Stimulated activated CD8-positive, alpha-beta memory T cell treated with anti-CD3 and anti-CD28 coated beads, Interleukin-4, amount 100 ng/mL, for 48 hours (primary cell): ENCODE data around the gene STXBP5.

ENCODE experiments used
- DNase-seq: peaks from one replicate; pipeline ENCODE4 v3.0.0-alpha.2; 2020

STXBP5 gene

GRCh38 chr6:147389463-147389862 lies 185.2 kb downstream of the STXBP5 start:
- DNase-seq: no peak

DNA sequence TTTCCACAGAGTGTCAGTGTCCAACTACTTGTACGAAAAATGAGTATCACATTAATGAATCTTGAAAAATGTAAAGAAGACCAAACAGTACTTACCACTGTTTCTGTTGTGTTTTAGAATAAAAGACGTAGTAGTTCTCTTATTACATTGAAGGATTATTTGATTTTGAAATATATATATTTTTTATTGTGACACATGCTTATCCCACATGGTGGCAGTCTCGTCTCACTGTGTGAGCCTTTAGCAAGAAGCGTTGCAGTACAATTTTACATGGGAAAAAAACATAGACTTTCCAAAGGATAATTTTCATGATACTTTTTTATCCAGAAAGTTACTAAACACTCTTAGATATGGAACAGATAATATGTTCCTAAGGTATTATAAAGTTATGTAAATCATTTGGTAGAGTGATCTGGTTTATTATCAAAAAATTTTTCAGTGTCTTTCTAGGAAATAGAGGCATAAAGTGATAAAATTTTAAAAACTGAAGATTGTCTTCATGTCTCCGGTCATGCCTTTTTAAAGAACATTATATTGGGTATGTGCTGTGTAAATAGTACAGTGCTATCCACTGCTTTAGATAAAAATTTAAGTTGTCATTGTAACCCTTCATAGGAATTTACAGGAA lies 186.8 kb downstream of the STXBP5 start:
- no peak for DNase-seq

GRCh38 chr6:147392917-147393625 lies 188.9 kb downstream of the STXBP5 start:
- no peak for DNase-seq

- no peak for DNase-seq
Observed at GRCh38 chr6:147395158-147395557, 190.9 kb downstream of the STXBP5 start.

DNA sequence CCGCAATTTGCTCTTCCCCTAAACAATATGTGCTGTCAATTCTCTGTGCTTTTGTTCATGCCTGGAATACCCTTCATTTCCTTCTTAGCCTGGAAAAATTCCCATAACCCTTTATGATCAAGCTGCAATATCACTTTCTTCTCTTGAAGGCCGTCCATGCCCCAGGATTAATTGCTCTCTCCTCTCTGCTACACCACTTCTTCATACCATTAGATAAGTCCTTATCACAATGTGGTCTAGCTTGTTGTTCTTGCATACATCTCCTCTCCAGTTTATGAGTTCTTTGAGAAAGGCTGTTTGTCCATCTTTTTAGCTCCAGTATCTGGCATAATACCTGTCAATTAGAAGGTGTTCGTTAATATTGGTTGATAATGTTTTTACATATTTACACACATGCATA lies 193.1 kb downstream of the STXBP5 start:
- DNase-seq: no peak

- DNase-seq: no peak
Observed at GRCh38 chr6:147400968-147401367, 196.8 kb downstream of the STXBP5 start.

DNA sequence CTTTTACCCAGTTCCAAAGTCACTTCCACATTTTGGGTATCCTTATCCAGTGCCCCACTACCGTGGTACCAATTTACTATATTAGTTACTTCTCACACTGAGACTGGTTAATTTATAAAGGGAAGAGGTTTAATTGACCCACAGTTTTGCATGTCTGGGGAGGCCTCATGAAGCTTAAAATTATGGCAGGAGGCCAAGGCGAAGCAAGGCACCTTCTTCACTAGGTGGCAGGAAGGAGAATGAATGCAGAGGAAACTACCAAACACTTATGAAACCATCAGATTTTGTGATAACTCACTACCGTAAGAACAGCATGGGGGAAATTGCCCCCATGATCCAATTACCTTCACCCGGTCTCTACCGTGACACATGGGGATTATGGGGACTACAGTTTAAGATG lies 197.6 kb downstream of the STXBP5 start:
- no peak for DNase-seq

- no peak for DNase-seq
Observed at GRCh38 chr6:147406783-147407182, 202.6 kb downstream of the STXBP5 start.

GRCh38 chr6:147407571-147407970 lies 203.4 kb downstream of the STXBP5 start:
- no peak for DNase-seq

DNA sequence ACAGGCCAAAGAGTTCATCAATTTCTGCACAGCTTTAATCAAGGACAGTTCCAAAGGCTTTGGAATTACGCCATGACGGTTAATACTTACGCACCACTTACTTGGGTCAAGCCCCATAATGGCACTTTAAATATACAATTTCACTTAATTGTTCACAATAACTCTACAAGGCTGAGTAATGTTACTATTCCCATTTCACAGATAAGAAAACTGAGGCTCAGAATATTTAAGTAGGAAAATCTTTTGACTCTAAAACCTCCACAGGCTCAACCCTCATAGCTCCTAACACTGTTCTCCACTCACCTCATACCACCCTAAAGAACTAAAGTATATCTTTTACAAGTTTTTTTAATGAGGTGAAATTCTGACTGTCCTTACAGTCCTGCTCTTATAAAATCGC lies 212.4 kb downstream of the STXBP5 start:
- no peak for DNase-seq

DNA sequence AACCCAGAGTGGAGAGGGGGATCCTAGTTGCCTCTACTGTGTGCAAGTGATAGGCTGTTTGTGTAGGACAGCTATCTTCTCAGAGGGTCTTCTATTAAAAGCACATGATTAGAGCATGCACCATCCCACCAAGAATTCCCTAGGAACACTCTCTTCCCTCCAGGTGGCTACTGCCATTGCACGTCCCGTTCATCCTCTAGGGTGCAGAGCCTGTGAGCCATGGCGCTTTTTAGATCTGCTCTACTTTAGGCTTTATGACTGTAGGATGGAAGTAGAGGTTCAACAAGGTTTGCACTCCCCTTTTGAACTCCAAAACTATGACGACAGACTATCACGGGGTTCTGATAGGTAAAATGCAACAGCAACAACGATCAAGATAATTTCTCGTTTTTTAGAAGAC lies 213.7 kb downstream of the STXBP5 start:
- DNase-seq: no peak

GRCh38 chr6:147418523-147418922 lies 214.3 kb downstream of the STXBP5 start:
- no peak for DNase-seq

DNA sequence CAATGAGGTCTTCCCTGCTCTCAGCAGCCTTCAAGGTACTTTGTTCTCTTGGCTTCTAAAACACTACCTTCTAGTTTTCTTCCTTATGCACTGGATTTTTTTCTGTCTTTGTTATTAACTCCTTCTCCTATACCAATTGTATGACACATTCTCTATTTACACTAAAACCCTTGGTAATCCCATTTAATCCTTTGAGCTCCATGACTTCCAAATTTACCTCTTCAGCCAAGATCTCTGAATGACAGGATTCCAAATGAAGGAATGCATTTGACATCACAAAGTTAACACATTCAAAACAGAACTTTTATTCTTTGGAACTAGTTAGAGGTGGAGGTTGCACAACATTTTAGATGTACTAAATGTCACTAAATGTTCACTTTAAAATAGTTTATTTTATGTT lies 217.7 kb downstream of the STXBP5 start:
- DNase-seq: no peak

DNA sequence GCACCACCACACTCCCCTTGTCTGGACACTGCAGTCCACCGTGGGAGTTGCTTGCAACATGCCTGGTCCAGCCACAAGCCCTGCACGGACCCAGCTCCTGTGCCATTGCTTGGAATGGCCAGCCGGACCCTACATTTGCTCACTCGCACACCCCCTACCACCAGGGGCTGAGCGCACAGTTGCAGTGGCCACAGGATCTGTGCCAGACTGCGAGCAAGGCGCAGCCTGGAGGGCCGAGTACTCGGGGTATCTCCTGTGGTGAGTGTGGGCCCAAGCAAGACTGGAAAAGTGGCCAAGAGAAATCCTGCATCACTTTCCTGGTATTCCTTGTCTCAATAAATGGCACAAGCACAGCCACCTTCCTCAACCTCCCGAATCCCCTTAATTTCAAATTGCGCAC lies 218.9 kb downstream of the STXBP5 start:
- no peak for DNase-seq

DNA sequence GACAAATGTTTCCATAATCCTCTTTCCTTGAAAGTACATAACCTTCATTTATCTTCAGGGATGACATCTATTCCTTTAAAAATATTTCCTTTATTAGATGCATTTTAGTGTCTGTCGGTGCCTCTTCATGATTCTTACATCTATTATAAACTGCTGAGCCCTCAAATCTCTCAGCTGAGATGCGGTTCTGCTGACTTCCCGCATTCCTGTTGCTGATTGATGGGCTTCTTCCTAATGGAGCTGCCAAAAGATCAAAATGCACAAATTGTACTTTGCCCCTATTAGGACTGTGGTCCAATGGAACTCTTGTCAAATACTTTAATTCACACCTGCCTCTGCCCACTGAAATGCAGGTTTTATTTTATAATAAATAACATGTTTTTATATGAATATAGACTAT lies 225.6 kb downstream of the STXBP5 start:
- DNase-seq: no peak

DNA sequence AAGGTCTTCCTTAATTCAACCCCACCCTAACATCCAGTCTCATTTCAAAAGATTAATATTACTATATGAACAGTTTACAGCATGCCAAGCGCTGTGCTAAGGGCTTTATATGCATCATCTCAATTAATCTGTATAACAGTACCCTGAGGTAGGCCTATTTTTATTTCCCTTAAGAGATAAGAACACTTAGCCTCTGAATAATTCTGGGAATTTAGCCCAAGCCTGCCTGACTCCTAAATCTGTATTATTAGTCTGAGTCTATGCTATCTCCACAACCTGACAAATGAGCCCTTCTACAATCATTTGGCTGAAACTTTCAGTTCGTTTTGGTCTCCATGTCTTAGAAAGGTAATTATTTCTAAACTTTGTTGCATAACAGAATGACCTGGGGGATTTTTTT lies 226.6 kb downstream of the STXBP5 start:
- DNase-seq: no peak

- no peak for DNase-seq
Observed at GRCh38 chr6:147434076-147434475, 229.9 kb downstream of the STXBP5 start.

GRCh38 chr6:147434516-147434915 lies 230.3 kb downstream of the STXBP5 start:
- DNase-seq: no peak

DNA sequence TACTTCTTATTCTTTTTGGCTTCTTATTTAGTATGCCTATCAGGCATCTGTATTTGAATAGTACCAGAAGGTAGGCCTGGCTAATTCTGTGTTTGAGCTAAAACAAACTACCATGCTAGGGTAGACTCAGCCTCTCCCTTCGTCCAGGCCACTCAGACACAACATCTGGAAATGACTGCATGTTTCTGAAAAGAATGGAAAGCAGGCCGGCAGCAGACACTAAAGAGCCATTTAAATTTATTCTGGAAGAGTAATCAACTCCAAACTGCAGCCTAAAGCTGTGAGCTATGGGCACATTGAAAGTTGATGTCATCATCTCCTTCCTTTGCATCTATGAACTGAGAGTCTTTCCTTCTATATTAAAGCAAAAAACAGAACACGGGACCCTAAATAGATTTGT lies 233.4 kb downstream of the STXBP5 start:
- DNase-seq: no peak

GRCh38 chr6:147438758-147439528 lies 234.7 kb downstream of the STXBP5 start:
- no peak for DNase-seq
